ENCODE data around the gene SUSD6.
"Not testable (repeated sequence)": the region's sequence is repeated elsewhere in the genome, so short reads cannot be mapped to it uniquely, and the experiment has no call there.

GRCh38 chr14:69718614-69719013 is 107.2 kb downstream of the SUSD6 start:
- TF ChIP-seq YY1 (IDR thresholded peaks at IDR 0.05; ENCODE audit: insufficient read depth, insufficient read length); ZNF274 (IDR thresholded peaks at IDR 0.05; ENCODE audit: low read depth, low read length): not testable (repeated sequence)

Data from NT2/D1 (cell line).